GM21786 (cell line): Measurements from ENCODE around the gene RHBDF2.

Experiments used
- ATAC-seq: cut with Tn5 transposase; IDR thresholded peaks from one replicate; pipeline ENCODE4 v1.9.1; 2021; ENCODE audit not compliant: unreplicated experiment

RHBDF2 gene

GRCh38 chr17:76502341-76503211 is 1.4 kb upstream of the RHBDF2 start:
- no peak for ATAC-seq

DNA sequence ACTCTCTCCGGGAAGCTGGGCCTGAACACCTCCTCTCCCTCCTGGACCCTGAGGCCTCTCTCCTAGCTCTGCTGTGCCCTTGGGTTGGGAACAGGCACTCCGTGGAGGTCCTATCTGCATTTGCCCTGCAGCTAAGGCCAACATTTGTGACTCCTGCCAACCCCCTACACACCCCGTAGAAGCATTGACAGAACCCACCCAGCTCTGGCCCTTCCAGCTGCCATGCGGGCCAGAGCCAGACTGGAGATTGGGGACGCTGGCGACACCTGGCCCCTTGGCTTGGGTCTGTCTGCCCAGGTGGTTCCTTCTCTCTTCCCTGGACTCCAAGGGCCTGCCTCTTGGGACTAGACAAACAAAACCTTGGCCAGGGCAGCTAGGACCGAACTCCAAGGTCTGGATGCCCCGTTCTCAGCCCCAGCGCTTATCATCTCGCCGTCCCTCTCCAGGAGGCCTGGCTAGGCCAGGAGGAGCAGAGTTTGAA is 644 bp upstream of the RHBDF2 start:
- no peak for ATAC-seq

DNA sequence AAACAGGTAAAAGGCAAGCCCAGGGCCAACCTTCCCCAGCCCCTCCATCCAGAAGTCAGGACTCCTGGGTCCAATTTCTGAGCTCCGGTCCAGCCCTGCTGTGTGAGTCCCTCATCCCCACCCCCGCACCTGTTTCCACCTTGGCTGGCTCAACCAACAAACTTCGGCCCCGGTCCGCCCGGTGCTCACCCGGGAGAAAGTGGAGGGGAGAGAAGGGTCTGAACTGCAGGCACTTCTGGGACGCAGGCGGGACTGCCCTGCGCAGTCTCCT is 541 bp downstream of the RHBDF2 start:
- ATAC-seq, result no peak

DNA sequence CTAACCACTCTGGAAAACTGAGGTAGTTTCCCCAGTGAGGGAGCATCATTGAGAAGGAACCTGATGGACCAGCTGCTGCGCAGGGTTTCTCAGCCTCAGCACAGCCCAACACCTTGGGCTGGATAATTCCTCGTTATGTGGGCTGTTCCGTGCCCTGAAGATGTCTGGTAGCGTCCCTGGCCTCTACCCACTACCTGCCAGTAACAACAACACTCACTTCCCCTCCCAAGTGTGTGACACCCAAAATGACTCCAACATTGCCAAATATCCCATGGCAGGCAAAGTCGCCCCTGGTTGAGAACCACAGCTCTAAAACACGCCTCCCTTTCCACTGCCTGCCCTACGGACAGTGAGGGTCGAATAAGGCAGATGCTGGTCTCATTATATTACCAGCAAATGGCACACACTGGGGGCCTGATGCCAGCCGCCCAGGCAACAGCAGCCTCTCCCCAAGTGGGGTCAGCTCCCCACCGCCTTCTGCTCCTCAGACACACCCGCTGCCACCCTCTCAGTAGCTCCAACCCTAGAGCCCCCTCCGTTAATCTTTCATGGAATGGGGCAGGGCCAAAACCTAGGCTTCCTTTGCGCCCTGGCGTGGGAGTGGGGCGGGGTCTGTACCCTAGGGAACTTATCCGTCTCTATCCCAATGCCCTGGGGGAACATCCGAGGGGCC is 1.0 kb downstream of the RHBDF2 start:
- no peak for ATAC-seq

DNA sequence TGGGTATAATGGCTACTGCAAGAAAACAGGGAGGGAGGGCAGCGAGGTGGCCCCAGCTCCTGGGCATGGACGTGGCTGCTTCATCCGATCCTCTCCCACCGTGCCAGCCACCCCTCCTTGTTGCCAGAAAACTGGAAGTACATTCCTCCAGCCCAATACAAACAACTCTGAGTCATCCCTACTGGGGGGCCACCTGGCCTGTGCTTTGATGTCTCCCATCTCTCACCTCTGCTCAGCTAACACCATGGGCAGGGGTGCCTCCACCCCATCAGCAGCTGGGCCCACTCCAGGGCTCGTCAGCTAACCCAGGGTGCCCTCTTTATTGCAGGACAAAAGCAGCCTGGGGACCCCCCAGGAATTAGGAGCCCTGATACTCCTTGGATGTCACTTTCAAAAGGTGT is 2.0 kb downstream of the RHBDF2 start:
- ATAC-seq, result no peak

DNA sequence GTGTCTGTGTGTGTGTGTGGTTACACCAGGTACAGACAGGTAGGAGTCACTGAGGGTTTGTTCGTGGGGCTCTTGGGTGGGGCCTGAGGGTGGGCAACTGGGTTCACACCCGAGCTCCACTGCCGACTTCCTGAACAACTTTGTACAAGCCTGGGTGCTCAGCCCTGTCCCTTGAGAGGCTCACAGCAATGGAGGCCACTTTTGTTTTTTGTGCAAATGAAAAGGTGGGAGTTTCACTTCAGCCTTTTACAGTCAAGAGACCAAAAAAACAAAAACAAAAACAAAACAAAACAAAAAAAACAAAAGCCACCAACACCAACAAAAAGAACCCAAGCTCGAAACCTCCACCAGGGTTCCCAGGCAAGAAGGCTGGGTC is 2.4 kb downstream of the RHBDF2 start:
- ATAC-seq, result no peak

DNA sequence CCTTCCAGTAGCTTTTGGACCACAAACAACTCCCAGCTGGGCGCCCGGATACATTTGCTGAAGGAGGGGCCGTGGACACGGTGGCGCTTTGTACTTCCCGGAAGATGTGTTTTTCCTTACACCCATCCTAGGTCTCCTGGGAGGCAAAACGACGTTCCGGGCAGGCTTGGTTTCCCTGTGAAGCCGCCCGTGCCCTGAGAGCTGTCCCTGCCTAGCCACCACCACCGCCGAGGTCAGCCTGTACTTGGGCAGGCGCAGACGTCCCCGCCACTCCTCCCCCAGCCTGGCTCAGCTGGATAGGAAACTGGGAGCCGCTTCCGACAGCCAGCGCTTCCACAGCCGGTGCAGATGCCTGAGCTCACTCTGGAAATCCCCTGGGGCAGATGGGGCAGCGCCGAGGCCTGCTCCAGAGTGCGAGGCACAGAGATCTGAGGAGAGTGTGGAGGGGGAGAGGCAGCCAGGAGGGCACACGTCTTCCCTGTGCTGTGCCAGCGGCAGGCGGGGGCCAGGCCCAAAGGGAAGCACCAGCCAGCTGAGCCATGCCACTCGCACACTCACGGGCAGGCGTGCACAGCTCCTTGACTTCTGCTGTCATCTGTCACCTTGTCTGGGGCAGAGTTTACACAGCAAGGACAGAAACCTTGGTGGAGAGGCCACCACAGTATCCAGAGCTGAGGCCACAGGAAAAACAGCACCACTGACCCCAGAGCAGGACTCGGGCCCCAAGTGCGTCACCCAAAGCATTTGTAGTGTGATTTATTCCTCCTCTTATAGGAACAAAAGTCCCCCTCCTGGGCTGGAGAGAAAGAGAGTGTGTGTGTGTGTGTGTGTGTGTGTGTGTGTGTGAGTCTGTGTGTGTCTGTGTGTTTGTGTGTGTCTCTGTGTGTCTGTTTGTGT is 3.0 kb downstream of the RHBDF2 start:
- no peak for ATAC-seq

DNA sequence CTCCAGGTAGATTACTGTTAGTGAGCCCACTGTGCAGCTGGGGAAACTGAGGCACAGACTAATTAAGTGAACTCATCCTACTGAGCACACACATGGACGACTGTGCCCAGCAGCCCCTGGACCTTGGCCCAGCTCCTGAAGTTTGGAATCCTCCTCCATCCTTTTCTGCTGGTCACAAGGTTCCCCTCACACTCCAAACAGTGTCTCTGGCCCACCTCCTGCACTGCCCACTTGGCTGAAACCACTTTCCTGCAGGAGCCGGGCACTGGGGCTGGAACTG is 3.6 kb downstream of the RHBDF2 start:
- no peak for ATAC-seq

GRCh38 chr17:76496464-76496863 is 4.8 kb downstream of the RHBDF2 start:
- no peak for ATAC-seq

GRCh38 chr17:76495663-76496400 is 5.4 kb downstream of the RHBDF2 start:
- no peak for ATAC-seq

DNA sequence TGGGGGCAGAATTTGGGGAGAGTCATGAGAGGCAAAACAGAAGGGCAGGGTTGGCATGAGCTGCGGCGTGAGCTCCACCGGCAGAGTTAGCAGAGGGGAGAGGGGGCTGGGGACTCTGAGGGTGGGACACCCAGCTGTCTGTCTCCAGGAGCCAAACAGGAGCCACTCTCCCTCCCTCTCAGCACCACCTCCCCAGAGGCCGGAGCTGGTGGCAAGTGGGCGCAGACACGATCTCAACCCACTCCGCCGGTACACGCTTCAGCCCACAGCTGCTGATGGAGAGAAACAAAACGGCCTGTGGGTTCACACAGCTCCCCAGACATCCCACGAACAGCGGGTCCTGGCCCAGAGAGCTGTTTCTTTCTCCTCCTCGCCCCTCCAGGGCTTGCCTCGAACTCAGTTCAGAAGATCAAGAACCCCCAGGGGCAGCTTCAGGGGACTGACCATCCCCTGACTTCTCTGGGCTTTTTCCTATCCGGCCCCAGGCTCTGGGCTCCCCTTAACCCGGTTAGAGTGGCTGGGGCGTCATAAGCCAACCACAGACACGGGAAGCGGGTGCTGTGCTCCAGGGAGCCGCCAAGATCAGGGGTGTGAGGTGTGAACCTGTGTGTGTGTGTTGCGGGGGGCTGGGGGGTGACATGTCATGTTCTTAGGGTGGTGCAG is 7.6 kb downstream of the RHBDF2 start:
- no peak for ATAC-seq

DNA sequence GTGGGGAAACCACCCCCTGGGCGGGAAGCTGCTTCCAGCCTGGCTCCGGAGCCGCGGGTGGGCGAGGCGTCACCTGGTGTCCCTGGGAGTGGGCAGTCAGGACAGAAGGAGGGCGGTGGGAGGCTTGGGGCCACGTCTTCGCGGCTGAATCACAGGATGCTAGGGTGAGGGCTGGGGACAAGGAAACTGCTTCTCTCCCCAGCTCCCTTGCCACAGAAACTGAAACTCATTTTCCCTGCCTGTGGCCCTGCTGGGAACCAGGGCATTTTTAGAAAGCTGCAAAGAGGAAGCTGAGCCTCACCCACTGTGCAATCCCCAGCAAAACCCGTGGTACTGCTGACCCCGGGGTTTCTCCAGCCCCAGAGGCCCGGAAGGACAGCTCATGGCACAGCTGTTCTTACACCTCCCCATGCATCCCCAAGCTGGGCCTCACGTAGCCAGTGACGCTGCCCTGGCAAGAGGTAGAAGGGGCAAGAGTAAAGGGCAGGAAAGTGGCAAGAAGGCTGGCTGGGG is 8.2 kb downstream of the RHBDF2 start:
- ATAC-seq, result peak; percentile 37

- ATAC-seq, result peak; percentile 52
Measured at GRCh38 chr17:76492123-76492988, 8.9 kb downstream of the RHBDF2 start.

- ATAC-seq, result no peak
Measured at GRCh38 chr17:76491271-76492122, 9.7 kb downstream of the RHBDF2 start.

- ATAC-seq, result no peak
Measured at GRCh38 chr17:76490112-76490710, 11.0 kb downstream of the RHBDF2 start.

DNA sequence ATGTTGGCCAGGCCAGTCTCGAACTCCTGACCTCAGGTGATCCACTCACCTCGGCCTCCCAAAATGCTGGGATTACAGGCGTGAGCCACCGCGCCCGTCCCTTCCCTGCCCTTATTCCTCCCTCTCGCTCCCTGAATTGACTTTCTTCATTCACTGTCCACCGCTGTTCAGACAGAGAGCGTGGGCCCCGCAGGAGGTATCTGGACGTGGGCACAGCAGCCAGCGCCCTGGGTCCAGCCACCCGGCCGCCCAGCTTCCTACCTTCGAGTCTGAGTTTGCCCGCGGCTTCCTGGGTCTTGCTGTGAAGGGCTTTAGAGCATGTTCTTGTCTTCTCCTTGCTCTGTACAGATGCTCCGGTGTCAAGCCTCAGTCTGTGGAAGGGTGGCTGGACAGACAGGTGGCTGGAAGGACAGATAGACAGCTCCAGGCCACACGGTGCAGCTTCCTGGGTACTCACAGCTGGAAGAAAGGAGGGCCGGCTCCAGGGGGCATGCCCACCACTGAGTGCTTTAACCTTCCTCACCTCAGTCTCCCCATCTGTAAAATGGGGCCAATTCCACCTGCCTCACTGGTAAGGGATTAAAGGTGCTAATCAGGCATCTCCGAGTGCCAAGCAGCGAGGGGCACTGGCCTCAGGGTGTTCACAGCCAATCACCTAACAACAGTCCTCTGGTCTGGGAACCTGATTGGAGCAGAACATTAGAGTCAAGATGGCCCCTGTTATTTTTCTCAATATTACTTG is 13.6 kb downstream of the RHBDF2 start:
- no peak for ATAC-seq

DNA sequence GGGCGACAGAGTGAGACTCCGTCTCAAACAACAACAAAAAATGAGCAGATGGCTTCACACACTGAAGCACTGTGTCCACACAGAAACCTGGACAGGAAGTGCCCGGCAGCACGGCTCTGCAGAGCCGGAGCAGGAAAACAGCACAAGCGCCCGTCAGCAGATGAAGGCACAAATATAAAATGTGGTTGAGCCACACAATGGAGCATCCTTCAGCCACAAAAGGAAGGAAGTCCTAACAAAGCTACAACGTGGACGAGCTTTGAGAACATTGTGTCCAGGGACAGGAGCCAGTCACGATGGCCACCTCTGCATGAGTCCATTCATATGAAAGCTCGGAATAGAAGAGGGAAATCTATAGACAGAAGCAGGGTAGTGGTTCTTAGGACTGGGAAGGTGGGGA is 15.7 kb downstream of the RHBDF2 start:
- ATAC-seq, result no peak
